ENCODE data around the gene TSNAX. TPM values are rescaled to one million over a fixed set of nuclear protein-coding genes. Genes with fewer than 3 reads are reported as not detected.

TSNAX gene
- total RNA-seq, 4 donors from 2014 or later, result 8.2 to 27.0 (median 17.3) TPM

DNA sequence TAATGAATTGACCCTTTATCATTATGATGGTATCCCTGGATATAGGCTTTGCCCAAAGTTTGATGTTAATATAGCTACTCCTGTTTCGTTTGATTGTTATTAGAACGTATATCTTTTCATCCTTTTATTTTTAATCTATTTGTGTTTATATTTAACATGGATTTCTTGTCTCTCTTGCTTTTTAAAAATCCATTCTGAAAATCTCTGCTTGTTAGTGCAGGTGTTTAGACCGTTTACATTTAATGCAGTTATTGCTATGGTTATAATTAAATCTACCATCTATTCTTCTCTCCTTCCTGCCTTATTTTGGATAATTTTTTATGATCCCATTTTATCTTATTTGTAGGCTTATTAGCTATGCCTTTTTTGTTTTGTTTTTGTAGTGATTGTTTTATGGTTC is 12.4 kb downstream of the TSNAX start:
- TF ChIP-seq POLR2AphosphoS5 (IDR thresholded peaks at IDR 0.05) (no peak), POLR2A (IDR thresholded peaks at IDR 0.05) (no peak), EP300 (IDR thresholded peaks at IDR 0.05; ENCODE audit: low read depth) (no peak)
- TF ChIP-seq, protein P1, sequence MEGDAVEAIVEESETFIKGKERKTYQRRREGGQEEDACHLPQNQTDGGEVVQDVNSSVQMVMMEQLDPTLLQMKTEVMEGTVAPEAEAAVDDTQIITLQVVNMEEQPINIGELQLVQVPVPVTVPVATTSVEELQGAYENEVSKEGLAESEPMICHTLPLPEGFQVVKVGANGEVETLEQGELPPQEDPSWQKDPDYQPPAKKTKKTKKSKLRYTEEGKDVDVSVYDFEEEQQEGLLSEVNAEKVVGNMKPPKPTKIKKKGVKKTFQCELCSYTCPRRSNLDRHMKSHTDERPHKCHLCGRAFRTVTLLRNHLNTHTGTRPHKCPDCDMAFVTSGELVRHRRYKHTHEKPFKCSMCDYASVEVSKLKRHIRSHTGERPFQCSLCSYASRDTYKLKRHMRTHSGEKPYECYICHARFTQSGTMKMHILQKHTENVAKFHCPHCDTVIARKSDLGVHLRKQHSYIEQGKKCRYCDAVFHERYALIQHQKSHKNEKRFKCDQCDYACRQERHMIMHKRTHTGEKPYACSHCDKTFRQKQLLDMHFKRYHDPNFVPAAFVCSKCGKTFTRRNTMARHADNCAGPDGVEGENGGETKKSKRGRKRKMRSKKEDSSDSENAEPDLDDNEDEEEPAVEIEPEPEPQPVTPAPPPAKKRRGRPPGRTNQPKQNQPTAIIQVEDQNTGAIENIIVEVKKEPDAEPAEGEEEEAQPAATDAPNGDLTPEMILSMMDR (IDR thresholded peaks at IDR 0.05), result no peak
- Histone ChIP-seq H3K27ac (no peak overlapping the region), H3K9me3 (no peaks in the 10 kb centered on the region), H3K4me3 (no peak overlapping the region), H3K36me3 (peaks cover 0 to 48% (median 23%) of the 10 kb centered on the region in 4 donors), H3K4me1 (no peaks in the 10 kb centered on the region), H3K27me3 (no peaks in the 10 kb centered on the region)
- DNase-seq, result no peak
- intact Hi-C loops (cut with DNase I; ENCODE audit: low total_unique reads) (no loop called here), in situ Hi-C loops (cut with MboI; ENCODE audit: low pct_ligation_motif_present in 1 of 4, low pct_unique_long_range_greater_than_20kb in 1 of 4, low sequenced_read_pairs in 3 of 4) (no loop called here)
- WGBS, 2 donors (ENCODE audit: low coverage in 1 of 2), result 94 to 95% methylated on average over 3 of the region's 3 CpGs

DNA sequence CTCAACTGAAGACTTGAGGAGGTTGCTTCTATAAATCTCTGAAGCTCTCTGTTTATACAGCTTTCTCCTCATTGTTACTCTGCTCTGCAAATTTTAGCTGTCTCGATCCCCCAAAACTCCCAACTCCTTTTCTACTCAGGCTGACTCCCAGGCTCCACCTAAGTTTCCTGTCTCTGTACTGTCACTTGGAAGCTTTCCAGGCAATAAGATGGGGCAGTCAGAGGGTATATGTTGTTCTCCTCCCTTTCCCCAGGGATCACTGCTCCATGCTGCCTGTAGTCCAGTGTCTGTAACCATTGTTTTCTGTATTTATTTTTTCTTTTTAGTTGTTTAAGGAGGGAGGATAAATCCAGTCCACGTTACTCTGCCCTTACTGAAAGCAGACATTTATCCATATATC is 13.4 kb downstream of the TSNAX start:
- TF ChIP-seq POLR2A (IDR thresholded peaks at IDR 0.05) (no peak), EP300 (IDR thresholded peaks at IDR 0.05; ENCODE audit: low read depth) (no peak), POLR2AphosphoS5 (IDR thresholded peaks at IDR 0.05) (no peak)
- TF ChIP-seq, protein P1 (IDR thresholded peaks at IDR 0.05), result no peak
- 85 to 90% methylated on average over 2 of the region's 2 CpGs for WGBS, 2 donors (ENCODE audit: low coverage in 1 of 2)
- peaks cover 0 to 47% (median 20%) of the 10 kb centered on the region in 4 donors for H3K36me3 ChIP-seq
- H3K27ac ChIP-seq, result no peak overlapping the region
- intact Hi-C loops (cut with DNase I; ENCODE audit: low total_unique reads) (no loop called here), in situ Hi-C loops (cut with MboI; ENCODE audit: low pct_ligation_motif_present in 1 of 4, low pct_unique_long_range_greater_than_20kb in 1 of 4, low sequenced_read_pairs in 3 of 4) (no loop called here)
- no peaks in the 10 kb centered on the region for H3K4me1 ChIP-seq
- no peaks in the 10 kb centered on the region for H3K9me3 ChIP-seq
- no peak for DNase-seq
- no peak overlapping the region for H3K4me3 ChIP-seq
- no peaks in the 10 kb centered on the region for H3K27me3 ChIP-seq

DNA sequence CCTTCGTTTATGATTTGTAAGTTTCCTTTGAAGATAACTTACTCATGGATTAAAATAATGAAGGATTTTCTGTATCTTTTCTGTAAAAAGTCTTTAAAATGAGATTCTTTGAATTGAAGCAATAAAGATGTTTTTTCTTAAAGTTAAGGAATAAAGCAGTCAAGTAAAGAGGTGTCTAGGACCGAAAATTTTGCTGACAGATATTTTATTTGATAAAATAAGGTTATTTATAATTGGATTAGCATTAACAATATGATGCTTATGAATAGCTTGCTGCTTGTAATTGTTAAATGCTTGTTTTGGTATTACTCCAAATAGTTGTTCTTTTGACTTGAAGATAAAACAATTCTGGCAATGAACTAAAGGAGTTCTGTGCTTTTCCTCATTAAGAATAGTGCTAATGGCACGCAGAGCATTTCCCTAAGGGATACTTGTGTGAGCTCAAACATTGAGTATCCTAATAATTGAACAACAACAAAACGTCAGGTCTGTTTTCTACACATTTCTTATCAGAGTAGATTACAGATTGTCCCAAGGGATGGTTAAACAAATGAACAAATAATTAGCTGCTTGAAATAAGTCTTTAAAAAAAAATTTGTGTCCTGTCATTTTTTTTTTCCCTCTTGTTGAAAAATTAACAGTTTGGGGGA is 16.6 kb downstream of the TSNAX start:
- WGBS, 2 donors (ENCODE audit: low coverage in 1 of 2), result 80 to 86% methylated on average over 4 of the region's 4 CpGs
- Histone ChIP-seq H3K36me3 (peaks cover 0 to 32% (median 8%) of the 10 kb centered on the region in 4 donors), H3K4me1 (peaks cover 0 to 5% (median 1%) of the 10 kb centered on the region in 4 donors), H3K4me3 (no peak overlapping the region), H3K27ac (no peak overlapping the region), H3K27me3 (no peaks in the 10 kb centered on the region), H3K9me3 (no peaks in the 10 kb centered on the region)
- in situ Hi-C loops (cut with MboI; ENCODE audit: low pct_ligation_motif_present in 1 of 4, low pct_unique_long_range_greater_than_20kb in 1 of 4, low sequenced_read_pairs in 3 of 4), result no loop called here
- no peak for DNase-seq
- intact Hi-C loops (cut with DNase I; ENCODE audit: low total_unique reads), result no loop called here
- TF ChIP-seq POLR2A (IDR thresholded peaks at IDR 0.05) (no peak), POLR2AphosphoS5 (IDR thresholded peaks at IDR 0.05) (no peak), EP300 (IDR thresholded peaks at IDR 0.05; ENCODE audit: low read depth) (no peak)
- TF ChIP-seq, protein P1 (IDR thresholded peaks at IDR 0.05), result no peak

DNA sequence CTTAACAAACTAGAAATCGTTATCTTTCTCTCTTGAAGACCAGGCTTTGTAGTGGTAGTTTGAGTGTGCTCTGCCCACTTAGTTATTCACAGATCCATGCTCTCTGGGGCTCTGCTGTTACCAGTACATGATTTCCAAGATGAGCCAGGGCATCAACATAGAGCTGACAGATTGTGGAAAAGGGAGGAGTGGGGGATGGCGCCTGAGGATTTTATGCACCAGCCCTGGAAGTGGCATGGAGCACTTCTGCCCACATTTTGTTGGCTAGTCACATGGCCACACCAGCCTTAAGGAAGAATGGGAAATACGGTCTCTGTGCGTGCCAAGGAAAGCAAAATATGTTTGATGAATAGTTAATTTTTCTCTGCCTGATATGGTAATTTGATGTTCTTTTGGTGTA is 18.2 kb downstream of the TSNAX start:
- peaks cover 0 to 24% (median 7%) of the 10 kb centered on the region in 4 donors for H3K36me3 ChIP-seq
- H3K27me3 ChIP-seq, result no peaks in the 10 kb centered on the region
- WGBS, 2 donors (ENCODE audit: low coverage in 1 of 2), result 90 to 96% methylated on average over 3 to 4 of the region's 4 CpGs
- no peak for TF ChIP-seq EP300 (IDR thresholded peaks at IDR 0.05; ENCODE audit: low read depth)
- no peak for TF ChIP-seq POLR2AphosphoS5 (IDR thresholded peaks at IDR 0.05)
- TF ChIP-seq, protein P1 (IDR thresholded peaks at IDR 0.05), result no peak
- TF ChIP-seq POLR2A (IDR thresholded peaks at IDR 0.05), result no peak
- intact Hi-C loops (cut with DNase I; ENCODE audit: low total_unique reads) (no loop called here), in situ Hi-C loops (cut with MboI; ENCODE audit: low pct_ligation_motif_present in 1 of 4, low pct_unique_long_range_greater_than_20kb in 1 of 4, low sequenced_read_pairs in 3 of 4) (no loop called here)
- H3K9me3 ChIP-seq, result no peaks in the 10 kb centered on the region
- H3K4me3 ChIP-seq, result no peak overlapping the region
- peaks cover 0 to 5% (median 1%) of the 10 kb centered on the region in 4 donors for H3K4me1 ChIP-seq
- DNase-seq, result no peak
- no peak overlapping the region for H3K27ac ChIP-seq
